Tibial nerve (tissue), 4 donors: Measurements from ENCODE around the gene CHRNA10.

Source experiments
- EP300 ChIP-seq, 2 donors: sonication (generic); formaldehyde crosslinking; IDR thresholded peaks; one replicate each; pipeline ENCODE4 v1.6.1; 2017; ENCODE audit warnings: antibody characterized with exemption in 2 of 2, mild to moderate bottlenecking in 1 of 2
- POLR2A ChIP-seq, 2 donors: fragments of 450-650 bp; IDR thresholded peaks; one replicate each; pipeline ENCODE4 v1.6.1; 2017; ENCODE audit warnings: antibody characterized with exemption in 2 of 2, mild to moderate bottlenecking in 2 of 2, moderate library complexity in 2 of 2
- TF ChIP-seq, protein P1 (sequence below), 5 experiments: fragments of 200-600 bp in 3 of 5; fragments of 450-650 bp in 2 of 5; sonication (generic) in 3 of 5; IDR thresholded peaks; one replicate each; pipeline ENCODE4 v1.5.1; 2016 to 2019; ENCODE audit warnings: antibody characterized with exemption in 5 of 5, mild to moderate bottlenecking in 3 of 5, moderate library complexity in 2 of 5

DNA sequence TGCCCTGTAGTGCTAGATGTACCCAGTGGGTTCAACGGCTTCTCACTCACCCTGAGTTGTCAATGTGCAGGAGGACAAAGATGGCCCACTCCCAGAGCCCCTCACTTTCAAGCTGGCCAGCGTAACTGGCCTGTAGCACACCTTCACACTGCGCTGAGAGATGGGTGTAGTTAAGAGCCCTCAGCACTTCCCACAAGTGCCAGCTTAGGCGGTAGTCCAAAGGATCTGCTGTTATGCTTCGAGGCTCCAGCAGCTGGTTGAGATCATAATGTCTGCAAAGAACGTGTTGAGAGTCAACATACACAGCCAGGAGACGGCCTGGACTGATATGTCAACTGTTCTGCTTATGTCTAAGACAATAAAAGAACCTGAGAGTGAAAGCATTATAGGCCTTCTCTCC is 14.7 kb upstream of the CHRNA10 start:
- TF ChIP-seq POLR2A (IDR thresholded peaks at IDR 0.05) (no peak), EP300 (IDR thresholded peaks at IDR 0.05) (no peak)
- TF ChIP-seq, protein P1, sequence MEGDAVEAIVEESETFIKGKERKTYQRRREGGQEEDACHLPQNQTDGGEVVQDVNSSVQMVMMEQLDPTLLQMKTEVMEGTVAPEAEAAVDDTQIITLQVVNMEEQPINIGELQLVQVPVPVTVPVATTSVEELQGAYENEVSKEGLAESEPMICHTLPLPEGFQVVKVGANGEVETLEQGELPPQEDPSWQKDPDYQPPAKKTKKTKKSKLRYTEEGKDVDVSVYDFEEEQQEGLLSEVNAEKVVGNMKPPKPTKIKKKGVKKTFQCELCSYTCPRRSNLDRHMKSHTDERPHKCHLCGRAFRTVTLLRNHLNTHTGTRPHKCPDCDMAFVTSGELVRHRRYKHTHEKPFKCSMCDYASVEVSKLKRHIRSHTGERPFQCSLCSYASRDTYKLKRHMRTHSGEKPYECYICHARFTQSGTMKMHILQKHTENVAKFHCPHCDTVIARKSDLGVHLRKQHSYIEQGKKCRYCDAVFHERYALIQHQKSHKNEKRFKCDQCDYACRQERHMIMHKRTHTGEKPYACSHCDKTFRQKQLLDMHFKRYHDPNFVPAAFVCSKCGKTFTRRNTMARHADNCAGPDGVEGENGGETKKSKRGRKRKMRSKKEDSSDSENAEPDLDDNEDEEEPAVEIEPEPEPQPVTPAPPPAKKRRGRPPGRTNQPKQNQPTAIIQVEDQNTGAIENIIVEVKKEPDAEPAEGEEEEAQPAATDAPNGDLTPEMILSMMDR (IDR thresholded peaks at IDR 0.05): no peak
